D341Med (cell line): ENCODE results near the gene MAP3K21.

Experiments
- DNase-seq: peaks from one replicate; pipeline ENCODE4 v3.0.0; 2012; ENCODE audit warnings: low spot score

Gene MAP3K21

DNA sequence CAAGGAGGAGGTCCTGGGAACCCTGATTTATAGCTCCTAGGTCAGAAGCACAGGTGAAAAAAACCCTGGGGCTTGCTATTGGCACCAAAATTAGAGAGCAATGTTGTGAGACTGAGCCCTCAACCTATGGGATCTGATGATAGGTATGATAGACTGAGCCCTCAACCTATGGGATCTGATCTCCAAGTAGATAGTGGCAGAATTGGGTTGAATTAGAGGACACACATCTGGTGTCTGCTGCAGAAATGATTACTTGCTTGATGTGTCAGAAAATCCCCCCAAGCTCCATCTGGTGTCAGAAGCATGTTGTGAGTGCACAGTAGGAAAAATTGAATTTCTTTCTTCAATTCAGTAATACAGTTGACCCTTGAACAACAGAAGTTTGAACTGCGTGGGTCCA lies 62.4 kb downstream of the MAP3K21 start:
- no peak for DNase-seq

- DNase-seq = no peak
Observed at GRCh38 chr1:233390842-233391737, 63.6 kb downstream of the MAP3K21 start.

DNA sequence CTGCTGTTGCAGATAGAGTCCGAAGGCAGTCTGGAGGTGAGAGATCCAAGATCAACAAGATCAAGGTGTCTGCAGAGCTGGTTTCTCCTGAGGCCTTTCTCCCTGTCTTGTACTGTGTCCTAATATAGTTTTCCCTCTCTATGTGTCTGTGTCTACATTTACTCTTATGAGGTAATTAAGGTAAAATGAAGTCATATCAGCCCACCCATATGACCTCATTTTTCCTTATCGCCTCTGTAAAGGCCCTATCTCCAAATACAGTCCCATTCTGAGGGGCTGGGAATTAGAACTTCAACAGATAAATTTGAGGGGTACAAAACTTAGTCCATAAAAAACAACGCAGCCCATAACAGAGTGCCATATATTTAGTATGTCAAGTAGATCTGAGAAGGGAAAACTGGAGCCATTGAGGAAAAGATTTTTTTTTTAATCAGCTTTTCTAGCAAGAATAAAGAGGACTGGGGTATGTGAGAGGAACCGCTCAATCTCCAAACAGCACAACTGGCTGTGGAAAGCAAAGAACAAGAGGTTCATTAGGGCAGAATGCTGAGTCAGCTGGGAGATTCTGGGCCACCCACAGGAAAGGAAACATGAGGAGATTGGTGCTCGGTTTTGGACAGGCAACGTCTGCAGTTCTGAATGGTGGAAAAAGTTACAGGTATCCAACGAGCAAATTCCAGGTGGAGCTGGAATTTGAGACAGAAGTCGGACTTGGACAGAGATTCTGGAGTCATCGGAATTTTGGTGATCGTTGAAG lies 65.7 kb downstream of the MAP3K21 start:
- DNase-seq = no peak

- DNase-seq = no peak
Observed at GRCh38 chr1:233393926-233394680, 66.6 kb downstream of the MAP3K21 start.

DNA sequence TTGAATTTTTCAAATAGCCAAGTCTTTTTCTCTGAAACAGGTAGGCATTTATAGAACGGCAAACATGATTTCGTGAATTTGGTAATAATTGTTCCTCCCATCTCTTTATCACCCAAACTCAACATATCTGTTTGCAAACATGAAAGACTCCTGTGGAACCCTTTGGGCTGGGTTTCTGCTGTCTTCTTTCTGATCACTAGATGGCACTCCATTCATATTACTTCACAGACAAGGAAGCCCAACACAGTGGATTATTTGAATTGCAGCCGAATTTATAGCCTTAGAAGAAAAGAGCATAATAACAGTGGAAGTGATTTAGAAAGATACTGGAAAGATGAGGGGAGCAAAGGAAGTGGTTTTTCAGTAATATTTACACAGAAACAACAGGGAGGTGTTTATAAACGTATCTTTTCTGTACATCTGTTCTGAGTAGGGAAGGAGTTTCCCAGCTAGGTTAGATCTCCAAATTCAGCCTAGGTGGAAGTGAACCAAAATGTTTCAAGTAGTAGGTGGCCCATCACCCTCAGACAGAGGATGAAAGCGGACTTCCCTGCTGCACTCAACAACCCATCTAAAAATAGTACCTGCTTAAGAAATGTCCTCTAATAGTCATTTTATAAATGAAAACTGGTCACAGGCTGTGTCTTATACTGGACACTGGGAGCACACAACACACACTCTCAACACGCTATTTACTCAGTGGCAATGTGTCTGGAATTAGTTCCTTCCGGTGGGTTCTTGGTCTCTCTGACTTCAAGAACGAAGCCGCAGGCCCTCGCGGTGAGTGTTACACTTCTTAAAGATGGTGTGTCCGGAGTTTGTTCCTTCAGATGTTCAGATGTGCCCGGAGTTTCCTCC lies 67.6 kb downstream of the MAP3K21 start:
- DNase-seq = peak; percentile 67

DNA sequence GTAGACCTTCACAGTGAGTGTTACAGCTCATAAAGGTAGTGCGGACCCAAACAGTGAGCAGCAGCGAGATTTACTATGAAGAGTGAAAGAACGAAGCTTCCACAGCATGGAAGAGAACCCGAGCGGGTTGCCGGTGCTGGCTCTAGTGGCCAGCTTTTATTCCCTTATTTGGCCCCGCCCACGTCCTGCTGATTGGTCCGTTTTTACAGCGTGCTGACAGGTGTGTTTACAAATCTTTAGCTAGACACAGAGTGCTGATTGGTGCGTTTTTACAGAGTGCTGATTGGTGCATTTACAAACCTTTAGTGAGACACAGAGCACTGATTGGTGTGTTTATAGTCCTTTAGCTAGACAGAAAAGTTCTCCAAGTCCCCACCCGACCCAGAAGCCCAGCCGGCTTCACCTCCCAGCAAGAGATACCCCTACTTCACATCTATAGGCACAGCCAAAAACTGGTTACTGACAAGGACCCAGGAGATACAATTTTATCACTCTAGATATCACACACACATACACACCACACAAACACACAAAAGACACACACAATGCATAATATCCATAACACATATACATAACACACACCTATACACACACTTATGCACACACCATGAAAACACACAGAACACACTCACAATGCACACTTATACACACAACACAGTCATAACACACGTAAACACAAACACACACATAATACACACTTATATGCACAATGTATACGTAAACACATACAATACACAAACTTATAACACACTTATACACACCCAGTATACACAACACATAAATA lies 68.5 kb downstream of the MAP3K21 start:
- DNase-seq = no peak

DNA sequence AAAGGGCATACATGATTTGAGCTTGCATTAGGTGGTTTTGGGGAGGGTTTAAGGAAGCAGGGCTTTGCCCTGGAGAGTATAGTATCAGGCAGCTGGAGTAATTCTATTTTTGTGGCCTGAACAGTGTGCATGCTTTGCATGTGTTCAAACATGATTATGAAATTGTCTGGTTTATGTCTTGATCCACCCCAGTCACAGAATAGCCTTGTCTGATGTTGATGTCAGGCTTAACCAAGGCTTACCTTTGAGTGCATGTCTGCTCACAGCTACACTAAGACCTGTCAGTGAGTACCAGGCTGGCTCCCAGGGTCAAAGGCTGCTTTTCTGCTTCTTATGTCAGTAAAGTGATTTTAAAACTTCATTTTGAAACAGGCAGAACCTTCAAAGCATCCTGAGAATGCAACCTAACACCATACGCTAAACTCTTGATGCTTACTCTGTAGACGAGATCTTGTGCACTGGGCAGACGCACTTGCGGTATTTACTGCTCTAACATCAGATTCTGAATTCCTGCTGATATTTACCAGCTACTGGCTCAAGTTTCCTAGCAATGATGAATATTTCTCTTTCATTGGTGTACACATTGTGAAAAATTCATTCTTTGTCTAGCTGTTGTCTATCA lies 78.9 kb downstream of the MAP3K21 start:
- DNase-seq = no peak

- DNase-seq = no peak
Observed at GRCh38 chr1:233406994-233407631, 79.6 kb downstream of the MAP3K21 start.

GRCh38 chr1:233409540-233409939 lies 82.0 kb downstream of the MAP3K21 start:
- DNase-seq = no peak

DNA sequence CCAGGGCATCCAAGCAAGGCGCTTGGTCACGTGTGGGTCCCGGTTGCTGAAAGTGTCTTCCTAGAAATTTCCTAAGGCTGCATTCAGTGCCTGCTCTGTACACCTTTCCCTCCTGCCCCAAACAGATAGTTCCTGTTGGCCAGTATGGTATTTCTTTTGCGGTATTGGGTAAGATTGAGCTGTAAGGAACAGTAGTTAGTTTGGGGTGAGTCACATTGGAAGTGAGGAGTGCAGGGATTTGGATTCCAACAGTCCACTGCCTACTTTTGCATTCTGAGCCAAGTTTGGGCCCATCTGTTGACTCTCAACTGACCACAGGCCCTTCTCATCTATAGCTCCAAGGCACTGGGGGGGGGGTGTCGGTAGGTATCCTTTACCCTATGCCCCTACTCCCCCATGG lies 83.4 kb downstream of the MAP3K21 start:
- no peak for DNase-seq

DNA sequence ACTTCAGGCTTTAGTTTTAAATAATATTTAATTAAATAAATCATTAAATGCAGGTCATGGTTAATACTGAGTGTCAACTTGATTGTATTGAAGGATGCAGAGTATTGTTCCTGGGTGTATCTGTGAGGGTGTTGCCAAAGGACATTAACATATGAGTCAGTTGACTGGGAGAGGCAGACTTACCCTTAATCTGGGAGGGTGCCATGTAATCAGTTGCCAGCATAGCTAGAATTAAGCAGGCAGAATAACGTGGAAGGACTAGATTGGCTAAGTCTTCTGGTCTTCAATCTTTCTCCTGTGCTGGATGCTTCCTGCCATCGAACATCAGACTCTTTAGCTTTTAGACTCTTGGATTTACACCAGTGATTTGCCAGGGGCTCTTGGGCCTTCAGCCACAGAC lies 85.3 kb downstream of the MAP3K21 start:
- DNase-seq = no peak

GRCh38 chr1:233421293-233421692 lies 93.8 kb downstream of the MAP3K21 start:
- DNase-seq = no peak

- no peak for DNase-seq
Observed at GRCh38 chr1:233424779-233425178, 97.3 kb downstream of the MAP3K21 start.

- DNase-seq = no peak
Observed at GRCh38 chr1:233427907-233428306, 100.4 kb downstream of the MAP3K21 start.

- DNase-seq = no peak
Observed at GRCh38 chr1:233431753-233432403, 104.4 kb downstream of the MAP3K21 start.

- no peak for DNase-seq
Observed at GRCh38 chr1:233432916-233433315, 105.4 kb downstream of the MAP3K21 start.

GRCh38 chr1:233433436-233434210 lies 106.1 kb downstream of the MAP3K21 start:
- no peak for DNase-seq
